Epithelial cell of esophagus (primary cell): ENCODE data around the gene MEX3D.

ENCODE experiments used
- DNase-seq: peaks from one replicate; pipeline ENCODE4 v3.0.0; 2010; ENCODE audit warnings: low read depth
- H3K4me3 ChIP-seq: 2 replicates; pipeline ENCODE4 v1.5.1; 2011; ENCODE audit warnings: mild to moderate bottlenecking, low read length, control low read depth
- TF ChIP-seq, protein P1 (sequence below): IDR thresholded peaks from 2 replicates; pipeline ENCODE4 v1.5.1; 2011; ENCODE audit warnings: low read depth, mild to moderate bottlenecking, low read length, control low read depth, inconsistent platforms; ENCODE audit not compliant: insufficient read depth; ENCODE audit errors: missing control alignments

The MEX3D gene

DNA sequence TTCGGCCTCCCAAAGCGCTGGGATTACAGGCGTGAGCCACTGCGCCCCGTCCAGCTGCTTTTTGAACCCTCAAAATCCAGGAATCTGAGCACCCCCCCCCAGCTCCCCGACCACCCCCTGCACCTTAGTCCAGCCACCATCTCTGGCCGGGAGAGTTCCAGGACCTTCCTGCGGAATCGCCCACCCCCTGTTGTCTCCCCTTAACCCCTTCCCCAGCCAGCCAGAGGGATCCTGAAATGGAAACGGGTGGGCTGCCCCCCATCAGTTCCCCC is 25.3 kb upstream of the MEX3D start:
- peak overlapping the region; percentile 66 for H3K4me3 ChIP-seq
- TF ChIP-seq, protein P1, sequence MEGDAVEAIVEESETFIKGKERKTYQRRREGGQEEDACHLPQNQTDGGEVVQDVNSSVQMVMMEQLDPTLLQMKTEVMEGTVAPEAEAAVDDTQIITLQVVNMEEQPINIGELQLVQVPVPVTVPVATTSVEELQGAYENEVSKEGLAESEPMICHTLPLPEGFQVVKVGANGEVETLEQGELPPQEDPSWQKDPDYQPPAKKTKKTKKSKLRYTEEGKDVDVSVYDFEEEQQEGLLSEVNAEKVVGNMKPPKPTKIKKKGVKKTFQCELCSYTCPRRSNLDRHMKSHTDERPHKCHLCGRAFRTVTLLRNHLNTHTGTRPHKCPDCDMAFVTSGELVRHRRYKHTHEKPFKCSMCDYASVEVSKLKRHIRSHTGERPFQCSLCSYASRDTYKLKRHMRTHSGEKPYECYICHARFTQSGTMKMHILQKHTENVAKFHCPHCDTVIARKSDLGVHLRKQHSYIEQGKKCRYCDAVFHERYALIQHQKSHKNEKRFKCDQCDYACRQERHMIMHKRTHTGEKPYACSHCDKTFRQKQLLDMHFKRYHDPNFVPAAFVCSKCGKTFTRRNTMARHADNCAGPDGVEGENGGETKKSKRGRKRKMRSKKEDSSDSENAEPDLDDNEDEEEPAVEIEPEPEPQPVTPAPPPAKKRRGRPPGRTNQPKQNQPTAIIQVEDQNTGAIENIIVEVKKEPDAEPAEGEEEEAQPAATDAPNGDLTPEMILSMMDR = no peak
- DNase-seq = no peak

DNA sequence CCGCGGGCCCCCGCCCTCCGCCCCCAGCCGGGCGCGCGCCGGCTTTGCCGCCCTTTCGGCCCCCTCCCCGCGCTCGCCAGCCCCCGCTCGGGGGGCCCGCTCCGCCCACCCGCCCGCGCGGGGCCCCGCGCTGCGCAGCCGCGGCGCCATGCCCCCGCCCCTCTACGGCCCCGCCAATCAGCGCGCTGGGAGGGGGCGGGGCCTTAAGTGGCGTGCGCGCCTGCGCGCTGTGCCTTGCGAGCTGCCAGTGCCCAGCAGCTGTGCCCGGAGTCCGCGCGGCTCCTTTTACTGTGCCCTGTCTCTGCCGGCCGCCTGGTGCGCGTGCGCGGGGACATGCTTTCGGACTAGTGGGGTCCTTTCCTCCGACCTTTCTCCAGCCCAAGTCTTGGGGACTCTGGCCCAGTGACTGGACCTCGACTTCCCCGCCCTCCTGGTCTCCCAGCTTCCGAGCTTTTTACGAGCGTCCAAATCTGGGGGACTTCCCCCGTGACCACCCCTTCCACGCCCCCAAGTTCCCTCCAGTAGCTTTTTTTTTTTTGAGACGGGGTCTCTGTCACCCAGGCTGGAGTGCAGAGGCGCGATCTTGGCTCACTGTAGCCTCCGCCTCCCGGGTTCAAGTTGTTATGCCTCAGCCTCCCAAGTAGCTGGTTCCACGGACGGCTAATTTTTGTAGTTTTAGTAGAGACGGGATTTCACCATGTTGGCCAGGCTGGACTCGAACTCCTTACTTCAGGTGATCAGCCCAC is 24.8 kb upstream of the MEX3D start, which contains the start of gene MBD3:
Gene MBD3 (minus strand): TSS at position 111 of the 746 bp plus-strand sequence. CDS start 234 bp downstream, outside the sequence.
- H3K4me3 ChIP-seq = peak within 1 kb of the TSS; percentile 86
- peak; percentile 95 for DNase-seq
- TF ChIP-seq, protein P1 = no peak

DNA sequence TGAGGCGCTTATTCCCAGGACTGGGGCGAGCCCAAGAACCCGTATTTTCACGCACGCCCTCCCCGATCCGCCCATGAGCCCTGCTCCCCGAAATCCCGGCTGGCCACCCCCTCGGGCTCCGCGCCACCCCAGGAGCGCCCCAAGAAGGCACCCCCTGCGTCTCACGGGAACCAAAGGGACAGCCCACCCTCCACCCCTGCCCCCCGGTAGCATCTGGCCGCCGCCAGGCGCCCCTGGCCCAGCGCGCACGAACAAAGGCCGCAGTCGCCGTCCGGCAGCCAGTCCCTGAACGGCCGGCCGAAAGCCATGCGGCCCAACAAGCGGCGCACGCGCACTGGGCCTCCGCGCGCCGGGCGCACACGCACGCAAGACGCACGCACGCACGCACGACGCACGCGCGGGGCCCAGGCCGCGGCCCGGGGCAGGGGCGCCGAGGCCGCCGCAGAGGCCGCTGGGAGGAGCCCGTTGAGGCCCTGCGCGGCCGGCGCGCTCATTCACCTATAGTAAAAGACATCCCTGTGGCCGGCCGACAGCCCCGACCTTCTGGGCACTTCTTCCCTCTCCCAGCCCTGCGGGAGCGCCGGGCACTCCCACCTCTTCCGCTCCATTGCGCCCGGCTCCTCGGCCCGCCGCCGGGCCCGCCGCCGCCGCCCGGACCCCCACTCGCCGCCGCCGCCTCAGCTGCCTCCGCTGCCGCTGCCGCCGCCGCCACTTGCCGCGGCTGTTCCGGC is 24.1 kb upstream of the MEX3D start:
- peak overlapping the region; percentile 86 for H3K4me3 ChIP-seq
- TF ChIP-seq, protein P1 = no peak
- peak; percentile 91 for DNase-seq

DNA sequence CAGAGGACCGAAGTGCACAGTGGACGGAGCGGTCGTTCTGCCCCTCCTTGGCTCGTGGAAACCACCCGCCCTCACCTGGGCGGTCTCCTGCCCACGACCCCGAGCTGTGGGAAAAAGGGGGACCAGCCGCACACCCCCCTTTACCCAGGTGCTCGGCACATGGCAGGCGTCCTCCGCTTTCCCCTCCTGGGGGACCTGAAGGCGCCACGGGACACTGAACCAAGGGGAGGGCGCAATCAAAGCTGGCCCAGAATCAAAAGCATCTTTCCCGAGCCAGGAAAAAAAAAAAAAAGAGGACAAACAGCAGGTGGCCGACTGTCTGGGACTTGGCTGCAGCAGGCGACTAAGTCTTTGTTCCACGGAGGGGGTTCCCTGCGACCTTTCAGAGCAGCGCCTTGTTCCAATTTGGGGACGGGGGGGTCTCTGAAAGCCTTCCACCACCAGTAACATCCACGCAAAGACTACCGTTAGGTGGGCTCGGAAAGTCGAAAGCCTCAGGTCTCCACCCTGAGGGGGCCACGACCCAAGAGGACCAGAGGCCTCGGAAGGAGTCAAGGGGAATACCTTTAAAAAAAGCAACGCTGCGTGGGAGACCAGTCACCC is 23.4 kb upstream of the MEX3D start:
- DNase-seq = no peak
- H3K4me3 ChIP-seq = peak overlapping the region; percentile 86
- TF ChIP-seq, protein P1 = no peak

DNA sequence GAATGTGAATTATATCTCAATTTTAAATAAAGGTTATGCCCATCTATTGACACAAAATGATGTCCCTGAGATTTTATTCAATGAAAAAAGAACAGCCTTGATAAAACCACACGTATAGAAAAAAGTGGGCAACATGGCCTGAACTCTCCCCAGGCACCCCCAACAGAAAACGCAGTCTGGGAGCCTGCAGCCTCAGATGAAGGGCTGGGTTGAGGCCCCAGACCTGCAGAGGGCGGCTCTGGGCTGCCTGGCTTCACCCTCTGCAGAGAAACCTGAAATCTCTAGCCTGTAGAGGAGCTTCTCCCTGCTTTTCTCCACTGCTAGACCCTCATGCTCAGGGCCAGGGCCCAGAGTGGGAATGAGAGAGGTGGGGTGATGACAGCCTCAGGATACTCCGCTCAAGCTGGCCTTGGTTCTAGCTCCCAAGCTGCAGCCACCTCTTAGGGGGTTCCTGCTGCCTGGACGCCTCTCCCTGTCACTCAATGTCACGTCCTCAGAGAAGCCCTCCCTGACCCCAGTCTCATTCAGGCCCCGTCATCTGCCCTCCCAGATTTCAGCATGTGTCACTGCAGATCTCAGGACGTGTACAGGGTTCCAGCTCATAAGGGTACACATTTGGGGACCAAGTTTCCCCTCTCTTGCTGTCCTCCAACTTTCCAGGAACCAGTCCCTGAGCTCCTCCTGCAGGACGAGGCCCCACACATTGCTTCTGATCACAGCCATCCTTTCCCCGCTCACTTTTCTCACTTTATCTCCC is 22.7 kb upstream of the MEX3D start:
- TF ChIP-seq, protein P1 = peak; percentile 47
- peak overlapping the region; percentile 86 for H3K4me3 ChIP-seq
- DNase-seq = peak; percentile 46

DNA sequence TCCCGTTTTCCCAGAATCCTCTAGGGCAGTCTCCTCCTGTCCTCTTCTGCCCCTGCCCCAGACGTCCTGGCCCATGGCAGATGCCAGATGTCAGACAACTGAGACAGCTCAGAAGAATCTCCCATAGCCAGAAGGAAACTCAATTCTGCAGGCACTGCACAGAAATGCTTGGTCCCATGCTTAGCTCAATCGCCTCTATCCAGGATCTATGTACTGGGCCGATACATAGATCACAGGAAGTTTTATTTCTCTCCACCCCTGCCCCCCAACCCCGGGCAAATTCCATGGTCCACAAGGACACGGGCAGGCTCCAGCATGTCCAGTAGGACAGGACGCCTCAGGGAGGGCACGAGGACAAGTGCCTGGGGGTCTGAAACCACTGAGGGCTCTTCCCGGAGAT is 19.7 kb upstream of the MEX3D start:
- no peak overlapping the region for H3K4me3 ChIP-seq
- no peak for DNase-seq
- TF ChIP-seq, protein P1 = no peak
